ENCODE data around the gene FOXF2.

The FOXF2 gene

DNA sequence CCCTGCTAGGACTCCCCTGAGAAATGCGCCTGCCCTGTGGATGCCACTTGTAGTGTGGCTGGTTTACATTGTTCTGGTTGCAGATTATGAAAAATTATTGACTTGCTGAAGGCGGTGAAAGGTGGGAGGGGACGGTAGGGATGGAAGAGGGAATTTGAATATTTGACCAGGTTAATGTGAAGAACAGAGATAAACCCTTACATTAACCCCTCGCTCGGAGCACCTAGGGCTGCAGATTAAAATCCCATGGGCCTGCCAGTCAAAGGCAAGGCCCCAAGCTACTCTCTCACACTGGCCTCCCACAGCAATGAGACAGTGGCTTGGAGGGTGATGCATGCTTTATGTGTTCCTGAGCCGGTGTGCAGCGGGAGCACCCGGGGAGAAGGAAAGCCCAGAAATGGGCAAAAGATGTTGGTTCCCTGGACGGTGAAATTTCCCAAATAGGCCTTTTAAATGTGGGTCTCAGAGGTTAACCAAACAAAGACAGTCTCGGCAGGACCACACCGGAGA is 2.5 kb downstream of the FOXF2 start:
- DNase-seq (ENCODE audit: low spot score), result no peak

DNA sequence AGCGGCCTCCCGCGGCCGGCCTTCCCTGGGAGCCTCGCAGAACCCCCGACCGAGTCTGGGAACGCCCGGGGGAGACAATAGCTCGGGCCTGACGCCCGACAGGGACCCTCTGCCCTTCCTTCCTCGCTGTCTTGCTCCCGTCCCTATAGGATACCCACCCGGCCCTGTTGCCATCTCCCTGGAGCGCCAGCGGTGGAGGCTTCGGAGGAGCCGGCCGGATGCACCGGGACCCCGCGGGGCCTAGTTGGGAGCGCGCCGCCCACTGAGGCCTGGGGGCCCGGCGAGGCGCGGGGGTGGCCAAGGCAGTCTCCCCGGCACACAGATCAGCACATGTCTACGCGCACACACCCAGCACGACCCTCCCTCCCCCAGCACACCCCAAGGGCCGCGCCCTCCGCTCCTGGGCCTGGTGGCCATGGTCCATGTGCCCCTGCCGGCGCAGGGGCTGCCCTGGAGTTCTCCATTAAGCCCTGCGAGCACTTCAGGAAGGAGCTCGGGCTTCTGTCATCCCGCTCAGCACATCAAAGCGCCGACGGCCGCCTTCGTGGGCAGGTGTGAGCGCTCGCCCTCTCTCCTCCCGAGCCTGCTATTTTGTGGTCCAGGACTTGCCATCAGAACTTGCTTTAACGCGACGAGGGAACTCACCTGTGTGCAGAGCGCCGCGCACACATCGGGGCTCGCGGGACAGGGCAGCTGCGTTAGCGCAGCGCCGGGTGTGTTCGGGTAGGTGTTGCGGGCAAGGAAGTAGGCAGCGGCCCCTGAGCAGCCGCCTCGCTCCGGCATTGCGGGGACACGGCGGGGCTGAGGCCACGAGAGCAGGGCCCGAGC is 3.7 kb downstream of the FOXF2 start:
- DNase-seq (ENCODE audit: low spot score), result no peak

GRCh38 chr6:1393641-1394283 is 4.4 kb downstream of the FOXF2 start:
- no peak for DNase-seq (ENCODE audit: low spot score)

DNA sequence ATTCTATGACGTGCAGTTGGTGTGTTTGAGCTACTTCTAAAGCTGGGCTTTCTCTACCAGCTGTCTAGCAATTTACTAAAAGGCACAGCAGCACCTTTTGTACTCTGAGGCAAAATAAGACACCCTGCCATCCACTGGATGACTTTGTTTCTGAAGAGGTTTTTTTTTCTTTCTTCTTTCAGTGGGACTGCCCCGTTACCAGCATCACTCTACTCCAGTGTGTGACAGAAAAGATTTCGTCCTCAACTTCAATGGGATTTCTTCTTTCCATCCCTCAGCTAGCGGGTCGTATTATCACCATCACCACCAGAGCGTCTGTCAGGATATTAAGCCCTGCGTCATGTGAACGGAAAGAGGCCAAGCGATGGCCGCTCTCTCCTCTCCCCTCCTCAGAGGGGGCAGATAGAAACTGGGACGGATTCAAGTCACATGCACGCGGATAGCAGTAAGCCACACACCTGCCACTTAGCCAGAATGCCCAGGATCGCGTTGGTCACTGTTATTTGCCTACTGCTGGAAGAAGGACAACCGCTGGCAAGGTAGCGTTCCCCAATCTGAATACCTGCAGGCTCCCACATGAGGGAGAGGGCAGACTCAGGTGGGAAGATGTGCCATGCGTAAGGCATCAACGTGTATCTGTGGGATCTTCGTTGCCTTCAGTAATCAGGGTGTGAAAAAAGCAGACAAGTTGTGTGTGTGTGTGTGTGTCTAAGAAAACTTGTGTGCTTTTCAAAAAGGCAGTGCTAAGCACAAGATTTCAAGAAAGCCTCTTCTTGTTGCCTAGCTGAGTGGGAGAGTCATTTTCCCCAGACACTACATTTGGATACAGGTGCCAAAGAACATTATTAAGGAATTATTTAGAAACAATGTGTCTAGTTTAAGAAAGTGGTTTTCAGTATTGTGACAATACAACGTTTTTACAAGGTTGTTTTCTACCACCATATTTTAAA is 5.4 kb downstream of the FOXF2 start:
- DNase-seq (ENCODE audit: low spot score), result no peak

- DNase-seq (ENCODE audit: low spot score), result no peak
Observed at GRCh38 chr6:1395506-1395905, 6.1 kb downstream of the FOXF2 start.

DNA sequence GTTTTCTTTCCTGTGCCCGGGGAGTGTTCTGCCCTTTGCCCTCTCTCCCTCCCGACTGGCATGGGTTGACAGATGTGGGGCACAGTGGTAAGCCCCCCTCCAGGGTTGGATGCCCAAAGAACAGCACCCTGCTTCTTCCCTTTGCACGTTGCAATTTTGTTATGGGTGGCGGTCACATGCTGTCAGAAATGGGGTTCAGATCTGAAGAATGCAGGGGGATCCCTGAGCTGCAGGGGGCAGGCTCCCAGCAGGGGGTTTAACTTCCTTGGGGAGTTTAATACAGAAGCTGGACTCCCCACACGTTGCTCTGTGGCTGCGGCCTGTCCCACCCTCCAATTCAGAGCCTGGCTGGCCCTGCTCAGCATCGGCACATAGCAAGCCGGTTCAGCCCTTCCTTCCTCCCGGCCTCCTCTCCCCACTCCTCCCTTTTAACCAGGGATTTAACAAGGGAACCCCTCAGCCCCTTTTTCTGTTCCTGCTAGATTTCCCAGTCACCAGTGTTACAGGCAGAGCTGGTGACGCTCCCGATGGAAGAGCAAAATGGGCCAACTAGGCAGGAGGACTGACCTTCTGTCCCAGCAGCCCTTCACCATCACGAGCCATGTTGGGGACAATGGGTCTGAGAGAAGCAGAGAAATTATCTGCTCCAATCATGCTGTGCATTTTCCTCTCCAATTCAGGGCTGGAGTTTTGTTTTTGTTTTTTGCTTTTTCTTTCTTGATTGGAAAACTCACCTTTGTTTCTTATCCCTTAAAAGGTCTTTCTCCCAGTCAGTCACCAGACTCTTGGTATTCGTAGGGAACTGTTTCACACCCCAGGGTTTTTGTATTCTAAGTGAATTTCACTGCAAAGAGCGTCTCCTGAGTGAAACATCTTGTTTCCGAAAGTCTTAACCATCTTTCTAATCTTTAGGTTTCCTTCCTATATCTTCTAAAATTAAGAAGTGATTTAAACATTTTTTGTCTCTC is 6.8 kb downstream of the FOXF2 start:
- DNase-seq (ENCODE audit: low spot score), result no peak

DNA sequence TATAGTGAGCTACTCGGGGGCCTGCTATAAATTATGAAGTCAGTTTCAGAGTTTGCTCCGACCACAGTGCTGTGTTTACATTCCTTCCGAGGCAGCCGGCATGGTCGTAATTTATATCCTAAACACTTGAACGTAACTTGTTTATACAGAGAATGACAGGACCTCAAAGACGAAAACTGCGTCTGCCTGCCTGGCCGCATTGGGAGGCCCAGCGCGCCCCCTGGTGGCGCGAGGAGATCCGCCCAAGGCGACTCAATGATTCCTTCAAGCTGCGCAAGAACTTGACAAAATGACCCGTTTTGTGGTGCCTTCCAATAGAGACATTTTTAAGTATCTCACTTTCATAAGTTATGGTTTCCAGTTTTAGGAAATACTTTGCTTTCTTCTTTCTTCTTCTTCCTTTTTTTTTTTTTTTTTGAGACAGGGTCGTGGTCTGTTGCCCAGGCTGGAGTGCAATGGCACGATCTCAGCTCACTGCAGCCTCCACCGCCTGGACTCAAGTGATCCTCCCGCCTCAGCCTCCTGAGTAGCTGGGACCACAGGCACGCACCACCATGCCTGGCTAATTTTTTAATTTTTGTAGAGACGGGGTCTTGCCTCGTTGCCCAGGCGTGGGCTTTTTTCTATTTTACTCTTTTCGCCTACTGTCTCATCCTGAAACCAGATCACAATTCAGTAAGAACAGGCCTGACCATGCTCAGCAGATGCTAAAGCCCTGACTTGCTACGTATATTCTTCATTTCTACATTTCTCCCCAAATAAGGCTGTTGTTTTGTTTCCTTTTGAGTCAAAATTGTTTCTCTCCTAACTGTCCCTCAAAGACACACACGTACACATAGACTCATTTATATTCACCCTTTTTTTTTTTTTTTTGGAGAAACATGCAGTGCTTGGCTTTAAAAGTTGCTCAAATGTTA is 7.8 kb downstream of the FOXF2 start:
- DNase-seq (ENCODE audit: low spot score), result peak; percentile 60

- no peak for DNase-seq (ENCODE audit: low spot score)
Observed at GRCh38 chr6:1399085-1399780, 9.9 kb downstream of the FOXF2 start.

DNA sequence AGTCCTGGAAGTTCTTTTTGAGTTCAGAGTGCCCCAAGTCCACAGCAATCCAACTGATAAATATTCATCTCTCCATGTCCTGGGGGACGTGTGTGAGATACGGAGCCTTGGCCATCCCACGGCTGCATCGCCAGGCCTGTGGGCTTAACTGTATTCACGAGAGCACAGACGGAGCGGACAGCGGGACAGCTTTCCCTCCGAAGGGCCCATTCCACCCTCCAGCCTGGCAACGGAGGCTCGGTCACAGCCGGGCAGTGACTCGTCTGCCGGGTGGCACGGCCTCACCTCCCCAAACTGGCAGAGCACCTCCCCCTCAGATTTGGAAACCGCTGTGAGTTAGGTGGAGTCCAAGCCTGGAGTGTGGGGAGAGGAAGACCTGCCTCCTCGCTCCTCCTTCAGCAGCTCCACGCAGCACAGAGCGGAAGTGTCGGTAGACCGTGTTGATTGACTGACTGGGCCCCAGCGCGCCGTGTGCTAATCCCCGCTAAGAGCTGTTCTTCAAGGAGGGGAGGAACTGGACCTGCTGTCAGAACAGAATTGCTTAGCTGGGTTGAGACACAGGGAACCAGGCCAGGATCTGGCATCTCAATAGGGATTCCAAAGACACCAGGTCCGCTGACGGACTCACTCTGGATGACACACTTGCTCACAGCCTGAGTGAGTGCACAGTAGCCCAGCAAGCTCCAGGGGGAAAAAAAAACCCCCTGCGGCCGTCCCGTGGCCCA is 10.9 kb downstream of the FOXF2 start:
- no peak for DNase-seq (ENCODE audit: low spot score)

DNA sequence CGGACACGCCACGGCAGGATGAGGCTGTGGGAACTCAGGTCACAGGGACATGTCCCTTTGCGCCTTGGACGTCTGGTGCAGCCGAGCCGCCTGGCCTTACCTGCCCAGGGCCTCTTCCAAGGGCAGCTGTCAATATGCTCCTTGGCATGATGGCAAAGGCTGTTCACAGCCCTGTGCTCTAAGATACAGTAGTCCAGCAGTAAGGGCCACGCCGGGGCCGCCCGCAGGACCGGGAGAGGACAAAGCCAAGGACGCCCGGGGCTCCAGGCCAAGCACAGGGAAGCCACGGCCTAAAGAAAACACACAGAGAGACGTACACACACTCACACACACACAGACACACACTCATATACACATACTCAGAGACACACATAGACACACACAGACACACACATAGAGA is 13.0 kb downstream of the FOXF2 start:
- DNase-seq (ENCODE audit: low spot score), result no peak

- DNase-seq (ENCODE audit: low spot score), result no peak
Observed at GRCh38 chr6:1402868-1403267, 13.5 kb downstream of the FOXF2 start.

GRCh38 chr6:1403851-1404712 is 14.7 kb downstream of the FOXF2 start:
- DNase-seq (ENCODE audit: low spot score), result no peak

DNA sequence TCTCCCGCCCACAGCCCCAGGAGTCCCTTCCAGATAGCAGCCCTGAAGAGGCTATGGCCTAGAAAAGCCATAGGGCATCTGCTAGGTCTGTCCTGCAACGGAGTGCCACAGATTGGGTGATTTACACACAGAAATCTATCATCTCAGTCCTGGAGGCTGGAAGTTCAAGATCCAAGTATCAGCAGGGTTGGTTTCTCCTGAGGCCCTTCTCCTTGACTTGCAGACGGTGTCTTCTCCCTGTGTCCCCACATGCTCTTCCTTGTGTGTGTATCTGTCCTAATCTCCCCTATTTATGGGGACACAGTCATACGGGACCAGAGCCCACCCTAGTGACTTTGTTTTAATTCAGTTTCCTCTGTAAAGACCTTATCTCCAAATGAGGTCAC is 15.3 kb downstream of the FOXF2 start:
- no peak for DNase-seq (ENCODE audit: low spot score)

- no peak for DNase-seq (ENCODE audit: low spot score)
Observed at GRCh38 chr6:1405221-1405620, 15.8 kb downstream of the FOXF2 start.

GRCh38 chr6:1406306-1407072 is 17.1 kb downstream of the FOXF2 start:
- no peak for DNase-seq (ENCODE audit: low spot score)

DNA sequence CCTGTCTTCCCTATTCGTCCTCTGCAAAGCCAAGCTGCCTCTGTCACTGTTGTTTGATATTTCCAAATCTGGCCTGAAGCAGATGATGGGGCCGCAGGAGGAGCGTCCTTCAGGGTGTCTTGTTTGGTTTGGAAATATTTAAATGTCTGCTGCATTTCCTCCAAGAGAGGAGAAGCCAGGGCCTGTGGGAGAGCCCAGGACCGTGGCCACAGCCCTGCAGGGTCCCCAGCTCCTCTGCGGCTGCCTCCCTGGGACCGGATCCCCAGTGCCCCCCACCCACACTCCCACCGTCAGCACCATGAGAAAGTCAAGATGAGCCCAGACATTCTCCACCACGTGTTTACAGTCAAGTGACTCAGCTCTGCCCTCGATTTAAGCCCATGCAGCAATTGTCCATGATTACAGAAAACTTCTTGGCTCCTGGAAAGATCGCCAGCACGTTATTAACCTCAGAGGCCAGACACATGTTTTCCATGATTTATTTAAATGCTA is 18.2 kb downstream of the FOXF2 start:
- DNase-seq (ENCODE audit: low spot score), result no peak
